Loucy (cell line): ENCODE data around the gene DOCK10.

Source experiments
- H2AFZ ChIP-seq: fragments of 200-600 bp; sonication (generic); 2 replicates; pipeline ENCODE4 v1.6.0; 2016; ENCODE audit warnings: antibody characterized with exemption, mild to moderate bottlenecking, low read length, moderate library complexity
- H3F3A ChIP-seq: fragments of 200-600 bp; 2 replicates; pipeline ENCODE4 v1.6.0; 2016; ENCODE audit warnings: antibody characterized with exemption, low read depth, mild to moderate bottlenecking
- H3K27me3 ChIP-seq: fragments of 200-600 bp; sonication (generic); 2 replicates; pipeline ENCODE4 v1.6.1; 2014; ENCODE audit warnings: low read length, mild to moderate bottlenecking; ENCODE audit not compliant: insufficient read depth, poor library complexity, severe bottlenecking
- H3K36me3 ChIP-seq: fragments of 200-600 bp; sonication (generic); 2 replicates; pipeline ENCODE4 v1.6.1; 2016; ENCODE audit warnings: low read length; ENCODE audit not compliant: insufficient read depth
- H3K4me1 ChIP-seq: fragments of 200-600 bp; sonication (generic); 2 replicates; pipeline ENCODE4 v1.5.1; 2014; ENCODE audit warnings: low read length, mild to moderate bottlenecking; ENCODE audit not compliant: insufficient read depth, poor library complexity, severe bottlenecking
- H3K4me2 ChIP-seq: fragments of 200-600 bp; sonication (generic); 2 replicates; pipeline ENCODE4 v1.6.0; 2014; ENCODE audit warnings: antibody characterized with exemption, low read length, low read depth, mild to moderate bottlenecking; ENCODE audit not compliant: poor library complexity, severe bottlenecking
- H3K4me3 ChIP-seq: fragments of 200-600 bp; sonication (generic); 2 replicates; pipeline ENCODE4 v1.5.1; 2014; ENCODE audit warnings: low read length, mild to moderate bottlenecking, mixed read lengths; ENCODE audit not compliant: poor library complexity, severe bottlenecking
- H3K79me2 ChIP-seq: fragments of 200-600 bp; sonication (generic); 2 replicates; pipeline ENCODE4 v1.6.1; 2014; ENCODE audit warnings: low read length; ENCODE audit not compliant: insufficient read depth
- H3K9ac ChIP-seq: fragments of 200-600 bp; sonication (generic); 2 replicates; pipeline ENCODE4 v1.6.0; 2014; ENCODE audit warnings: mild to moderate bottlenecking, low read depth, low read length, moderate library complexity; ENCODE audit not compliant: poor library complexity, severe bottlenecking
- H3K9me2 ChIP-seq: fragments of 200-600 bp; sonication (generic); replicated peaks from 2 replicates; pipeline ENCODE4 v1.6.1; 2016; ENCODE audit warnings: low read depth, low read length, mixed read lengths
- H3K9me3 ChIP-seq: fragments of 200-600 bp; sonication (generic); 2 replicates; pipeline ENCODE4 v1.6.1; 2014; ENCODE audit warnings: mild to moderate bottlenecking, antibody characterized with exemption, low read length, low read depth; ENCODE audit not compliant: insufficient read depth
- H4K20me1 ChIP-seq: fragments of 200-600 bp; sonication (generic); 2 replicates; pipeline ENCODE4 v1.6.0; 2014; ENCODE audit warnings: antibody characterized with exemption, low read length, mild to moderate bottlenecking; ENCODE audit not compliant: insufficient read depth, poor library complexity, severe bottlenecking
- EZH2phosphoT487 ChIP-seq: fragments of 200-600 bp; IDR thresholded peaks from 2 replicates; pipeline ENCODE4 v1.6.1; 2018; ENCODE audit warnings: antibody characterized with exemption, mild to moderate bottlenecking, moderate library complexity, borderline replicate concordance
- TF ChIP-seq, protein P1 (sequence below): fragments of 200-600 bp; sonication (generic); conservative IDR thresholded peaks from 2 replicates; pipeline ENCODE4 v1.5.1; 2014; ENCODE audit warnings: mild to moderate bottlenecking, antibody characterized with exemption, low read length

DOCK10 gene

GRCh38 chr2:225002656-225003045, 39.6 kb downstream of the DOCK10 start:
- H3K27me3 ChIP-seq, result no peaks in the 10 kb centered on the region
- no peak overlapping the region for H3K4me2 ChIP-seq
- H2AFZ ChIP-seq, result no peak overlapping the region
- no peaks in the 10 kb centered on the region for H3F3A ChIP-seq
- no peaks in the 10 kb centered on the region for H3K9me2 ChIP-seq
- peaks cover 44% of the 10 kb centered on the region; the same call in 1 of the 2 replicates for H3K79me2 ChIP-seq
- no peaks in the 10 kb centered on the region for H3K36me3 ChIP-seq
- H4K20me1 ChIP-seq, result peaks cover 3% of the 10 kb centered on the region
- no peak overlapping the region for H3K4me3 ChIP-seq
- TF ChIP-seq, protein P1, sequence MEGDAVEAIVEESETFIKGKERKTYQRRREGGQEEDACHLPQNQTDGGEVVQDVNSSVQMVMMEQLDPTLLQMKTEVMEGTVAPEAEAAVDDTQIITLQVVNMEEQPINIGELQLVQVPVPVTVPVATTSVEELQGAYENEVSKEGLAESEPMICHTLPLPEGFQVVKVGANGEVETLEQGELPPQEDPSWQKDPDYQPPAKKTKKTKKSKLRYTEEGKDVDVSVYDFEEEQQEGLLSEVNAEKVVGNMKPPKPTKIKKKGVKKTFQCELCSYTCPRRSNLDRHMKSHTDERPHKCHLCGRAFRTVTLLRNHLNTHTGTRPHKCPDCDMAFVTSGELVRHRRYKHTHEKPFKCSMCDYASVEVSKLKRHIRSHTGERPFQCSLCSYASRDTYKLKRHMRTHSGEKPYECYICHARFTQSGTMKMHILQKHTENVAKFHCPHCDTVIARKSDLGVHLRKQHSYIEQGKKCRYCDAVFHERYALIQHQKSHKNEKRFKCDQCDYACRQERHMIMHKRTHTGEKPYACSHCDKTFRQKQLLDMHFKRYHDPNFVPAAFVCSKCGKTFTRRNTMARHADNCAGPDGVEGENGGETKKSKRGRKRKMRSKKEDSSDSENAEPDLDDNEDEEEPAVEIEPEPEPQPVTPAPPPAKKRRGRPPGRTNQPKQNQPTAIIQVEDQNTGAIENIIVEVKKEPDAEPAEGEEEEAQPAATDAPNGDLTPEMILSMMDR, result peak; percentile 45
- no peak for TF ChIP-seq EZH2phosphoT487
- no peaks in the 10 kb centered on the region for H3K9me3 ChIP-seq
- no peak overlapping the region for H3K9ac ChIP-seq
- H3K4me1 ChIP-seq, result peaks cover 32% of the 10 kb centered on the region

DNA sequence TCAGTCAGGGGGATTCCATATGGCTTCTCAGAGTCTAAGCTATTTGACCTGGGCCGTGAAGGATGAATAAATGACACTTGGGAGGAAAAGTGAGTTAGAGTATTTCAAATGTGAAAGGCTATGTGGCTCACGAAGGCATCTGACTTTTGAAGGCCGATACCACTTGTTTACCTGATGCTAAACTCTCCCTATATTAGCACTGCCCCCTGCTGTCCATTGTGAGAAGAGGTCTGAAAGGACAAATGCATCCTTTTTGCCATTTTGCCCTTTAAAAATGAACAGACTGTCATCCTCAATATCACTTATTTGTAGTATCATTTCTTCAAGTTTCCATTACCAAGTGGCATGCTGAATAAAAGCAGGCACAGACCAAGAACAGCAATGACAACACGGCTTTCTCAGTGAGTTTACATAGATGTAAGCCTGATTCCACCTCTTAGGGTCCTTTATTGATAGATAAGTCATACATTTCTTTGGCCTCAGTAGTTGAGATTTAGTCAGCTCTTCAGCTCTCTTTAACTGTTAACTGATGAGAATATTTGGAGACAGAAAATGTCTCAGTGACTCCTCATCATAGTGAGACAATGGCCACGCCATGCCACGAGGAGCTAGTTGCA, 40.1 kb downstream of the DOCK10 start:
- H3K9me2 ChIP-seq, result no peaks in the 10 kb centered on the region
- H3K9ac ChIP-seq, result no peak overlapping the region
- H3K36me3 ChIP-seq, result no peaks in the 10 kb centered on the region
- H4K20me1 ChIP-seq, result peaks cover 3% of the 10 kb centered on the region
- peaks cover 27% of the 10 kb centered on the region for H3K4me1 ChIP-seq
- TF ChIP-seq, protein P1, result peak; percentile 79
- TF ChIP-seq EZH2phosphoT487, result no peak
- no peak overlapping the region; the same call in 1 of the 2 replicates for H2AFZ ChIP-seq
- H3K27me3 ChIP-seq, result no peaks in the 10 kb centered on the region
- H3K4me3 ChIP-seq, result no peak overlapping the region
- H3K9me3 ChIP-seq, result no peaks in the 10 kb centered on the region
- peak overlapping the region; percentile 11 for H3K4me2 ChIP-seq
- peaks cover 39% of the 10 kb centered on the region; the same call in 1 of the 2 replicates for H3K79me2 ChIP-seq
- no peaks in the 10 kb centered on the region for H3F3A ChIP-seq

- TF ChIP-seq, protein P1, result no peak
- TF ChIP-seq EZH2phosphoT487, result no peak
- no peaks in the 10 kb centered on the region for H3F3A ChIP-seq
- no peaks in the 10 kb centered on the region for H3K36me3 ChIP-seq
- H3K4me2 ChIP-seq, result no peak overlapping the region
- H4K20me1 ChIP-seq, result peaks cover 3% of the 10 kb centered on the region
- H3K4me1 ChIP-seq, result peaks cover 16% of the 10 kb centered on the region
- H2AFZ ChIP-seq, result no peak overlapping the region
- no peaks in the 10 kb centered on the region for H3K27me3 ChIP-seq
- H3K9me3 ChIP-seq, result no peaks in the 10 kb centered on the region
- H3K79me2 ChIP-seq, result peaks cover 23% of the 10 kb centered on the region; the same call in 1 of the 2 replicates
- peak overlapping the region; percentile 9 for H3K9ac ChIP-seq
- no peak overlapping the region for H3K4me3 ChIP-seq
- H3K9me2 ChIP-seq, result no peaks in the 10 kb centered on the region
Observed at GRCh38 chr2:224999754-225000153, 42.5 kb downstream of the DOCK10 start.
